Keratinocyte (primary cell): ENCODE results near the gene RAB27B.

Experiments used
- CTCF ChIP-seq, 3 experiments: IDR thresholded peaks in 1 of 3; conservative IDR thresholded peaks in 1 of 3; optimal IDR thresholded peaks in 1 of 3; 2 replicates in 2 of 3; 3 replicates in 1 of 3; pipeline versions ENCODE3 to v1.5.1; 2011; ENCODE audit warnings: low read length in 3 of 3, mild to moderate bottlenecking in 3 of 3, moderate library complexity in 2 of 3, control low read depth in 1 of 3, inconsistent platforms in 1 of 3; ENCODE audit not compliant: insufficient read depth in 2 of 3; ENCODE audit errors: extremely low read depth in 1 of 3
- EZH2 ChIP-seq: IDR thresholded peaks from one replicate; pipeline ENCODE4 v1.6.1; 2012; ENCODE audit warnings: inconsistent platforms, mild to moderate bottlenecking, low read length, moderate library complexity

- TF ChIP-seq CTCF (optimal IDR thresholded peaks at IDR 0.05 in 1 of 3, IDR thresholded peaks at IDR 0.05 in 1 of 3, conservative IDR thresholded peaks at IDR 0.05 in 1 of 3; ENCODE audit: extremely low read depth in 1 of 3, insufficient read depth in 2 of 3, low read length in 3 of 3) (no peak), EZH2 (no peak)
Observed at GRCh38 chr18:54828986-54829385, 709 bp downstream of the RAB27B start.
